Adrenal gland (tissue), 12 donors: ENCODE results near the gene FIGNL2. TPM values are rescaled to one million over a fixed set of nuclear protein-coding genes. Genes with fewer than 3 reads are reported as not detected.

Source experiments
- DNase-seq, 7 donors: peaks; one replicate each; pipeline ENCODE4 v3.0.0-alpha.2; 2019 to 2020
- H3K27ac ChIP-seq, 5 donors: fragments of 200-600 bp; sonication (generic) in 4 of 5; 1 replicate in 3 of 5; 2 replicates in 2 of 5; pipeline versions ENCODE4 v1.5.1 to v1.8.0; 2016 to 2020; ENCODE audit warnings: mild to moderate bottlenecking in 1 of 5
- H3K27me3 ChIP-seq: fragments of 200-600 bp; 2 replicates; pipeline ENCODE4 v1.8.0; 2021
- H3K36me3 ChIP-seq, 2 donors: fragments of 200-600 bp; replicated peaks in 1 of 2; 1 replicate in 1 of 2; 2 replicates in 1 of 2; pipeline versions ENCODE4 v1.5.1 to v1.8.0; 2018 to 2022
- H3K4me1 ChIP-seq, 2 donors: fragments of 200-600 bp; replicated peaks in 1 of 2; 1 replicate in 1 of 2; 2 replicates in 1 of 2; pipeline versions ENCODE4 v1.5.1 to v1.8.0; 2018 to 2021
- H3K4me3 ChIP-seq, 4 donors: fragments of 200-600 bp; sonication (generic) in 3 of 4; one replicate each; pipeline ENCODE4 v1.5.1; 2016 to 2018
- H3K9me3 ChIP-seq, 3 donors: fragments of 200-600 bp; sonication (generic) in 1 of 3; replicated peaks in 1 of 3; 1 replicate in 2 of 3; 2 replicates in 1 of 3; pipeline versions ENCODE4 v1.5.1 to v1.8.0; 2016 to 2021
- POLR2A ChIP-seq, 2 donors: fragments of 450-650 bp; IDR thresholded peaks; one replicate each; pipeline ENCODE4 v1.6.1; 2017; ENCODE audit warnings: antibody characterized with exemption in 2 of 2, mild to moderate bottlenecking in 2 of 2, moderate library complexity in 1 of 2
- WGBS, 4 donors: extraction: QIAGEN DNeasy Blood & Tissue Kit in 2 of 4; methylation state at CpG; one replicate each; pipeline versions ENCODE4 v1.1.5 to v1.1.7; 2013 to 2017; 5-methylcytosine and 5-hydroxymethylcytosine counted together
- intact Hi-C, 2 donors: fragments of 100-400 bp; cut with DNase I; formaldehyde crosslinking; loops; one replicate each; pipeline versions ENCODE4 v1.14.1 to v1.15.0; 2022 to 2023
- polyA plus RNA-seq, 3 donors: library from polyadenylated mRNA; stranded (reverse); fragments of 200-250 nt in 2 of 3; fragments of 350-450 nt in 1 of 3; fragmentation: Illumina TruSeq in 1 of 3; extraction: RNeasy Lipid Tissue Mini Kit (QIAGEN cat#74804) in 1 of 3; gene quantifications; one replicate each; pipeline ENCODE4 v1.2.3, GENCODE V29; 2013 to 2014
- total RNA-seq, 9 donors: library from RNA; depleted of rRNA in 4 of 9; stranded (reverse); fragments of >200 nt in 4 of 9; fragments of 120-200 nt in 1 of 9; fragmentation: NEBNext Ultra II Directional in 1 of 9; extraction: Animal tissue kit (Norgen Biotek cat#: 25700) in 1 of 9; gene quantifications; one replicate each; pipeline versions ENCODE4 v1.1.0 to v1.2.4, GENCODE V29; 2013 to 2023
- TF ChIP-seq, protein P1 (sequence below), 6 experiments: fragments of 450-650 bp in 4 of 6; fragments of 200-600 bp in 2 of 6; sonication (generic) in 1 of 6; IDR thresholded peaks; 1 replicate in 5 of 6; 2 replicates in 1 of 6; pipeline versions ENCODE4 v1.5.1 to v1.8.0; 2016 to 2021; ENCODE audit warnings: antibody characterized with exemption in 6 of 6, mild to moderate bottlenecking in 2 of 6, moderate library complexity in 1 of 6
- donor health status: healthy with polysubstance abuse.
- donor health status: Bipolar disorder and iron deficiency.
- donor health status: DM: yes; HTN: yes; CAD: no.
- donor health status: DM: no; HTN: no; CAD: no.
- donor health status: DM: no; HTN: no; CAD: no.
- donor health status: DM: yes; HTN: yes; CAD: no.

Gene FIGNL2
- total and polyA plus RNA-seq, 12 donors, result 0.04 to 0.32 (median 0.25) TPM; not detected in 1

DNA sequence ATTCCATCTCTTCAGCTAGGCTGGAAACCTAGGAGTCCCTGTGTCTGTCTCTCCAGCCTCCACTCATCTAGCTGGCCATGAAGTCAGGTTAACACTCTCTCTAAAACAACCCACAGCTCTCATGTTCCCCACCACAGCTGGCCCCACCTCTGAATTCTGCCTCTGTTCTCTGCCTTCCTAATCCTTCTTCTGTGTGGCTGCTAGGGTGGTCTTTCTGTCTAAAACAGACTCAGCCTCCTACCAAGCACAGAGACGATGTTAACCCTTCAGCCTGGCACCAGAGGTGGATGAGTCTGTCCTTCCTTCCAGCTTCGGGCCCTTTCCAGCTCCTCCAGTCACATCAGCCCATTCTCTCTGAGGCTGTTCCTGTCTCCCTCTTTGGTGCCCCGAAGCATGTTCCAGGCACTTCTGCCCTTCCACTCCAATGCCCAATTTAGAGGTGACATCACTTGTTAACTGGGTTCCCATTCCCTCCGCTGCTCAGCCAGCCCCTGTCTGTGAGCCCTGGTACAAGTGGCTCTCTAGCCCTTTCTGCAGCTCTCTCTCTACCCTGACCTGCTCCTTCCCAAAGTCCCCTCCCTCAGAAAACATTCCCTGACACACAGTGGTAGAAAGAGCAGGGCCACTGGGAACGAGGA lies 9.1 kb downstream of the FIGNL2 start:
- Histone ChIP-seq H3K36me3 (no peaks in the 10 kb centered on the region), H3K27me3 (peaks cover 8% of the 10 kb centered on the region), H3K9me3 (no peaks in the 10 kb centered on the region), H3K27ac (no peak overlapping the region), H3K4me1 (no peaks in the 10 kb centered on the region), H3K4me3 (no peak overlapping the region)
- intact Hi-C loops, result no loop called here
- WGBS, 4 donors, result 76 to 85% (median 77%) methylated on average over 5 of the region's 5 CpGs
- TF ChIP-seq, protein P1, sequence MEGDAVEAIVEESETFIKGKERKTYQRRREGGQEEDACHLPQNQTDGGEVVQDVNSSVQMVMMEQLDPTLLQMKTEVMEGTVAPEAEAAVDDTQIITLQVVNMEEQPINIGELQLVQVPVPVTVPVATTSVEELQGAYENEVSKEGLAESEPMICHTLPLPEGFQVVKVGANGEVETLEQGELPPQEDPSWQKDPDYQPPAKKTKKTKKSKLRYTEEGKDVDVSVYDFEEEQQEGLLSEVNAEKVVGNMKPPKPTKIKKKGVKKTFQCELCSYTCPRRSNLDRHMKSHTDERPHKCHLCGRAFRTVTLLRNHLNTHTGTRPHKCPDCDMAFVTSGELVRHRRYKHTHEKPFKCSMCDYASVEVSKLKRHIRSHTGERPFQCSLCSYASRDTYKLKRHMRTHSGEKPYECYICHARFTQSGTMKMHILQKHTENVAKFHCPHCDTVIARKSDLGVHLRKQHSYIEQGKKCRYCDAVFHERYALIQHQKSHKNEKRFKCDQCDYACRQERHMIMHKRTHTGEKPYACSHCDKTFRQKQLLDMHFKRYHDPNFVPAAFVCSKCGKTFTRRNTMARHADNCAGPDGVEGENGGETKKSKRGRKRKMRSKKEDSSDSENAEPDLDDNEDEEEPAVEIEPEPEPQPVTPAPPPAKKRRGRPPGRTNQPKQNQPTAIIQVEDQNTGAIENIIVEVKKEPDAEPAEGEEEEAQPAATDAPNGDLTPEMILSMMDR (IDR thresholded peaks at IDR 0.05), result no peak
- no peak for TF ChIP-seq POLR2A (IDR thresholded peaks at IDR 0.05)
- no peak for DNase-seq

DNA sequence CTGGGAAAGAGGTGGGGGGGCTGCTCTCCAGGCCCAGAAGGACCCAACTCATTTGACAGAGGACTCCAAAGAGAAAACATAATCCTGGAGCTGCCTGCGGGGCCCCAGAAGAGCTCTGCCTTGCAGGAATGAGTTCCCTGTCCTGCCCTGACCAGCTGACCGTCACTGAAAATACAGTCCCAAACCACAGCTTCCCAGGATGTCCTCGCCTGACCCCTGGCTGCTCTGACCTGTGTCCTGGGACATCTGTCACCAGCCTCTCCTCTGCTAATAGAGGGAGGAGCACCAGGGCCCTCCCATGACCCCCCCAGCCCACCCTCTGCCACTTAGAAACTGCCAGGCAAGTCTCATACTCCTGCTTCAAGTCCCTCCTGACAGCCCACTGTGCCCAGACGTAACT lies 9.8 kb downstream of the FIGNL2 start:
- no peaks in the 10 kb centered on the region for H3K36me3 ChIP-seq
- no peaks in the 10 kb centered on the region for H3K9me3 ChIP-seq
- H3K4me3 ChIP-seq, result no peak overlapping the region
- intact Hi-C loops, result no loop called here
- TF ChIP-seq, protein P1 (IDR thresholded peaks at IDR 0.05), result no peak
- TF ChIP-seq POLR2A (IDR thresholded peaks at IDR 0.05), result no peak
- no peaks in the 10 kb centered on the region for H3K4me1 ChIP-seq
- 51 to 60% (median 54%) methylated on average over 3 to 4 of the region's 4 CpGs for WGBS, 4 donors
- H3K27me3 ChIP-seq, result peaks cover 6% of the 10 kb centered on the region
- no peak for DNase-seq
- H3K27ac ChIP-seq, result no peak overlapping the region

DNA sequence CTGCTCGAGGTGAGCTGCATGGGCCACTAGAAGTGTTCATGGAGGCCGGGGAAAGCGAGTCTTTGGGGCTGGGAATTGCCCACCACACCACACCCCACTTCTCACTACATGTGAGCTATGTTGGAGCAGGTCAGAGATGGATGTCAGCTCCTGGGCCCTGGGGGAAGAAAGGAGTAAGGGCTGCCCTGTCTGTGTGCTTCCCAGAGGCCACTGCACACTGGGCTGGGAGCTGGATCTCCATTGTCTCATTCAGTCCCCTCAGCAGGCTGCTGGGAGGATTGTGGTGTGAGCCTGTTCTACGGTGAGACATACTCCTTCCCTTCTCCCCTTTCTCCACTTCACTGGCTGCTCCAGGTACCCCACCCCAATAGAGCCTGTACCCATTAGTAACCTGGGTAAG lies 10.5 kb downstream of the FIGNL2 start:
- no peak for TF ChIP-seq POLR2A (IDR thresholded peaks at IDR 0.05)
- TF ChIP-seq, protein P1 (IDR thresholded peaks at IDR 0.05), result no peak
- intact Hi-C loops, result no loop called here
- DNase-seq, result no peak
- 72 to 82% (median 77%) methylated on average over 3 to 4 of the region's 4 CpGs for WGBS, 4 donors
- H3K27ac ChIP-seq, result no peak overlapping the region
- no peaks in the 10 kb centered on the region for H3K9me3 ChIP-seq
- H3K4me3 ChIP-seq, result no peak overlapping the region
- peaks cover 6% of the 10 kb centered on the region for H3K27me3 ChIP-seq
- H3K36me3 ChIP-seq, result no peaks in the 10 kb centered on the region
- H3K4me1 ChIP-seq, result no peaks in the 10 kb centered on the region

DNA sequence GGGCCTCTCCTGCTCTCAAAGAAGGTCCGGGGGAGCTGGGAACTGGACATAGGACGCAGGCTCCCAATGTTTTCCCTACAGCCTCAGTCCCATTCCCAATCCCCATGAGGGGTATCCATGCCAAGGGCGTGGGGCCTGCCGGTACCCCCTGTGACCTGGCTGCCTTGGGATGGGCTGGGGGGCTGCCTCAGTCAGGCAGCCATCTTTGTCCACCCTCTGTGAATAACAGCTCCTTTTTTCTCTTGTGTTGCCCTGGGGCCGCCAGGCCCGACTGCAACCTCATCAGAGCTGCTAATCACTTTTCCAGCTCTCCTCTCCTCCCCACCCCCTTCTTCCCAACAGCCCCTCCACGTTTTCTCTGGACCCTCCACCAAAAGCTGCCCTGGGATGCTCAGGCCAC lies 11.2 kb downstream of the FIGNL2 start:
- Histone ChIP-seq H3K4me1 (no peaks in the 10 kb centered on the region), H3K36me3 (no peaks in the 10 kb centered on the region), H3K27ac (no peak overlapping the region), H3K27me3 (peaks cover 6% of the 10 kb centered on the region), H3K4me3 (no peak overlapping the region), H3K9me3 (no peaks in the 10 kb centered on the region)
- TF ChIP-seq, protein P1 (IDR thresholded peaks at IDR 0.05), result no peak
- TF ChIP-seq POLR2A (IDR thresholded peaks at IDR 0.05), result no peak
- intact Hi-C loops, result no loop called here
- 72 to 89% (median 83%) methylated on average over 6 to 7 of the region's 7 CpGs for WGBS, 4 donors
- DNase-seq, result no peak
